Glutamatergic neuron (in vitro differentiated cells): ENCODE results near the gene TCAIM. TPM values are rescaled to one million over a fixed set of nuclear protein-coding genes. Genes with fewer than 3 reads are reported as not detected.
A peak's percentile ranks its signal among the peaks of the same experiment; 100 is the strongest.

Source experiments
- DNase-seq: peaks from one replicate; pipeline ENCODE4 v3.0.0; 2022
- H3K27ac Mint-ChIP-seq: one replicate; pipeline ENCODE4 v1.8.0; 2020; ENCODE audit warnings: mild to moderate bottlenecking, mixed read lengths, inconsistent platforms; ENCODE audit not compliant: unreplicated experiment
- H3K27me3 Mint-ChIP-seq: one replicate; pipeline ENCODE4 v1.8.0; 2020; ENCODE audit warnings: mild to moderate bottlenecking, moderate library complexity, mixed read lengths, inconsistent platforms; ENCODE audit not compliant: unreplicated experiment
- H3K36me3 Mint-ChIP-seq: one replicate; pipeline ENCODE4 v1.8.0; 2020; ENCODE audit warnings: mild to moderate bottlenecking, mixed read lengths, inconsistent platforms; ENCODE audit not compliant: unreplicated experiment
- H3K4me1 Mint-ChIP-seq: one replicate; pipeline ENCODE4 v1.8.0; 2020; ENCODE audit warnings: mild to moderate bottlenecking, low read depth, mixed read lengths, inconsistent platforms; ENCODE audit not compliant: unreplicated experiment
- H3K4me3 Mint-ChIP-seq: one replicate; pipeline ENCODE4 v1.8.0; 2020; ENCODE audit warnings: mild to moderate bottlenecking, mixed read lengths, inconsistent platforms; ENCODE audit not compliant: unreplicated experiment
- H3K9me3 Mint-ChIP-seq: one replicate; pipeline ENCODE4 v1.8.0; 2020; ENCODE audit warnings: mild to moderate bottlenecking, moderate library complexity, mixed read lengths, inconsistent platforms; ENCODE audit not compliant: unreplicated experiment
- CTCF ChIP-seq: fragments of 200-600 bp; sonication (generic); IDR thresholded peaks from one replicate; pipeline ENCODE4 v1.5.0; 2021; ENCODE audit not compliant: partially characterized antibody, unreplicated experiment
- total RNA-seq: library from RNA; stranded (reverse); fragmentation: NEBNext Ultra II Directional; extraction: Animal tissue kit (Norgen Biotek cat#: 25700); gene quantifications from one replicate; pipeline ENCODE4 v1.2.1, GENCODE V29; 2021; ENCODE audit not compliant: unreplicated experiment

The TCAIM gene
- total RNA-seq, 1 donor from 2014 or later, result 17.1 TPM

- Mint-ChIP-seq H3K36me3 (peaks cover 11% of the 10 kb centered on the region), H3K9me3 (peaks cover 3% of the 10 kb centered on the region), H3K4me1 (no peaks in the 10 kb centered on the region), H3K27ac (no peak overlapping the region), H3K4me3 (peak overlapping the region; percentile 34), H3K27me3 (peaks cover 11% of the 10 kb centered on the region)
- no peak for DNase-seq
- TF ChIP-seq CTCF, result peak; percentile 43
Observed at GRCh38 chr3:44418549-44418948, 80.0 kb downstream of the TCAIM start.

- Mint-ChIP-seq H3K4me3 (no peak overlapping the region), H3K9me3 (peaks cover 3% of the 10 kb centered on the region)
- DNase-seq, result no peak
Observed at GRCh38 chr3:44419116-44419922, 80.8 kb downstream of the TCAIM start.

GRCh38 chr3:44419923-44420650 lies 81.5 kb downstream of the TCAIM start:
- no peak for DNase-seq
- Mint-ChIP-seq H3K4me1 (no peaks in the 10 kb centered on the region), H3K27ac (no peak overlapping the region)

More at GRCh38 chr3:44419116-44419922, 80.8 kb downstream of the TCAIM start:
- peaks cover 11% of the 10 kb centered on the region for H3K36me3 Mint-ChIP-seq
- H3K27me3 Mint-ChIP-seq, result peaks cover 11% of the 10 kb centered on the region
- no peaks in the 10 kb centered on the region for H3K4me1 Mint-ChIP-seq
- no peak overlapping the region for H3K27ac Mint-ChIP-seq
- TF ChIP-seq CTCF, result no peak

GRCh38 chr3:44420676-44421075 lies 82.1 kb downstream of the TCAIM start:
- TF ChIP-seq CTCF, result no peak
- Mint-ChIP-seq H3K27ac (no peak overlapping the region), H3K36me3 (peaks cover 11% of the 10 kb centered on the region), H3K27me3 (peaks cover 13% of the 10 kb centered on the region), H3K4me3 (no peak overlapping the region), H3K9me3 (peaks cover 3% of the 10 kb centered on the region), H3K4me1 (no peaks in the 10 kb centered on the region)
- DNase-seq, result no peak

More at GRCh38 chr3:44419923-44420650, 81.5 kb downstream of the TCAIM start:
- H3K4me3 Mint-ChIP-seq, result no peak overlapping the region
- peaks cover 3% of the 10 kb centered on the region for H3K9me3 Mint-ChIP-seq
- no peak for TF ChIP-seq CTCF
- H3K36me3 Mint-ChIP-seq, result peaks cover 11% of the 10 kb centered on the region
- peaks cover 15% of the 10 kb centered on the region for H3K27me3 Mint-ChIP-seq

GRCh38 chr3:44421280-44421679 lies 82.7 kb downstream of the TCAIM start:
- H3K27me3 Mint-ChIP-seq, result peaks cover 13% of the 10 kb centered on the region
- H3K4me3 Mint-ChIP-seq, result no peak overlapping the region
- H3K36me3 Mint-ChIP-seq, result peaks cover 11% of the 10 kb centered on the region
- H3K4me1 Mint-ChIP-seq, result no peaks in the 10 kb centered on the region
- DNase-seq, result no peak
- peaks cover 3% of the 10 kb centered on the region for H3K9me3 Mint-ChIP-seq
- TF ChIP-seq CTCF, result no peak
- no peak overlapping the region for H3K27ac Mint-ChIP-seq
